NCI-H2227 treated with DMSO at 0.1 percent for 48 hours (cell line): ENCODE results near the gene ALDH3A2.

Experiments
- DNase-seq: peaks from one replicate; lab custom pipeline; 2025; lab: John Stamatoyannopoulos, UW

Gene ALDH3A2

GRCh38 chr17:19648475-19649273, at the start of gene ALDH3A2:
ALDH3A2 (plus strand) TSS chr17:19648751; CDS start chr17:19648972, 221 bp downstream.
- peak; percentile 75 for DNase-seq

GRCh38 chr17:19610311-19610710, 38.2 kb upstream of the ALDH3A2 start:
- no peak for DNase-seq

- DNase-seq = no peak
Observed at GRCh38 chr17:19610879-19611278, 37.7 kb upstream of the ALDH3A2 start.

- no peak for DNase-seq
Observed at GRCh38 chr17:19613979-19614378, 34.6 kb upstream of the ALDH3A2 start.

- no peak for DNase-seq
Observed at GRCh38 chr17:19614900-19615299, 33.7 kb upstream of the ALDH3A2 start.

GRCh38 chr17:19618015-19618414, 30.5 kb upstream of the ALDH3A2 start:
- DNase-seq = no peak

- DNase-seq = no peak
Observed at GRCh38 chr17:19619705-19620325, 28.7 kb upstream of the ALDH3A2 start.

GRCh38 chr17:19621697-19622096, 26.9 kb upstream of the ALDH3A2 start:
- DNase-seq = no peak

- no peak for DNase-seq
Observed at GRCh38 chr17:19626079-19626478, 22.5 kb upstream of the ALDH3A2 start.

GRCh38 chr17:19629449-19629848, 19.1 kb upstream of the ALDH3A2 start:
- DNase-seq = no peak

GRCh38 chr17:19630035-19630434, 18.5 kb upstream of the ALDH3A2 start:
- DNase-seq = no peak

- no peak for DNase-seq
Observed at GRCh38 chr17:19630661-19631060, 17.9 kb upstream of the ALDH3A2 start.

GRCh38 chr17:19631905-19632304, 16.6 kb upstream of the ALDH3A2 start:
- no peak for DNase-seq

GRCh38 chr17:19641687-19642372, 6.7 kb upstream of the ALDH3A2 start:
- DNase-seq = no peak

GRCh38 chr17:19642373-19642893, 6.1 kb upstream of the ALDH3A2 start:
- DNase-seq = no peak

- DNase-seq = no peak
Observed at GRCh38 chr17:19644493-19645210, 3.9 kb upstream of the ALDH3A2 start.

- DNase-seq = no peak
Observed at GRCh38 chr17:19645734-19646201, 2.8 kb upstream of the ALDH3A2 start.

GRCh38 chr17:19646788-19647696, 1.5 kb upstream of the ALDH3A2 start:
- peak; percentile 55 for DNase-seq

GRCh38 chr17:19647697-19648474, 665 bp upstream of the ALDH3A2 start:
- peak; percentile 43 for DNase-seq

- no peak for DNase-seq
Observed at GRCh38 chr17:19649274-19649541, 657 bp downstream of the ALDH3A2 start.
